Nephron (organoid): ENCODE measurements around the gene CYTH1.

Source experiments
- H3K27ac Mint-ChIP-seq, 3 experiments: 2 replicates each; pipeline ENCODE4 v1.8.0; 2020; ENCODE audit warnings: mixed read lengths in 3 of 3, mild to moderate bottlenecking in 2 of 3, moderate library complexity in 1 of 3
- H3K27me3 Mint-ChIP-seq: 2 replicates; pipeline ENCODE4 v1.8.0; 2021; ENCODE audit warnings: low read depth, mild to moderate bottlenecking, moderate library complexity, mixed read lengths
- H3K36me3 Mint-ChIP-seq: 2 replicates; pipeline ENCODE4 v1.8.0; 2020; ENCODE audit warnings: low read depth, mixed read lengths
- H3K4me1 Mint-ChIP-seq: 2 replicates; pipeline ENCODE4 v1.8.0; 2020; ENCODE audit warnings: mixed read lengths
- H3K4me3 Mint-ChIP-seq, 3 experiments: 2 replicates each; pipeline ENCODE4 v1.8.0; 2020; ENCODE audit warnings: mild to moderate bottlenecking in 3 of 3, mixed read lengths in 3 of 3, moderate library complexity in 2 of 3
- H3K9me3 Mint-ChIP-seq: 2 replicates; pipeline ENCODE4 v1.8.0; 2020; ENCODE audit warnings: mixed read lengths
- TF ChIP-seq, protein P1 (sequence below), 3 experiments: fragments of 200-600 bp; sonication (generic); IDR thresholded peaks; one replicate each; pipeline ENCODE4 v1.5.0; 2021; ENCODE audit warnings: antibody characterized with exemption in 3 of 3; ENCODE audit not compliant: unreplicated experiment in 3 of 3

Gene CYTH1

DNA sequence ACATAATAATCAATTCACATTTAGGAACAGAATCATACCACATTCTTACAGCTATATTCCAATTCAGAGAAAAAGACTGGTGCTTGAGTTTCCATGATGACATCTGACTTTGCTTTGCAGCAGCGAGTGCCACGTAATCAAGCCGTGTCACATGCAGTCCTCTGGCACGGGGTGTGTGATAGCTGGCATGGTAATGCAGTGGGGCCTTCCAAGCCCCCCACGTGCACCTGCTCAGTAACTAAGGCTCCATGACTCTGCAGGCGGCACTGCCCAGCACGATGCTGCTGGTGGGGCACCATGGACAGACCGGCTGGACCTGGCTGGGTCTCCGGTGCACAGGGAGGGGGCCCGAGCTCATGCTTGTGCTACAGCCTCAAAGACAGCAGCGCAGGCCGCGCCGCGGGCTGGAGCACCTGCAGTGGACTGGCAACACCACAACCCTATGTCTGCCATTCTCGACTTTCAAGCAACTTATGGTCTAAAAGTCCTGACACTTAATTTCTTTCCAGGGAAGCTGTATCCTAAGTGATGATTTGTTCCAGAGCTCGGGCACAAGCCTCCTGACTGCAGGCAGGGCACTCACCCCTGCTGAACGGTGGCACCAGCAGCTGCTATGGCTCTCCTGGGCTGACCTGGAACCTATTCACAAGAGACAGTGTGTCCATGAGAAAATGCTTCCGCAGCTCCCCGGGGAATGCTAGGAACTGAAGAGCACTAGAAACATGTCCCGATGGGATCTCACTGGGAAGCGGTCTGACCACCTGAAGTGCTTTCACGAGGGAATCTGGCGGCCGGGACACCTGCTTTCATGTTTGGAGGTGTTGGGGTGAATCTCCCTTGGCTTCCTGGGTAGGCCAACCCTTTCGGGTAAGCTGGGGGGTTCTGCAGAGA lies 105.4 kb downstream of the CYTH1 start:
- Mint-ChIP-seq H3K4me1 (peaks cover 36% of the 10 kb centered on the region), H3K27ac (no peak overlapping the region), H3K4me3 (no peak overlapping the region), H3K36me3 (peaks cover 42% of the 10 kb centered on the region), H3K9me3 (no peaks in the 10 kb centered on the region), H3K27me3 (no peaks in the 10 kb centered on the region)
- TF ChIP-seq, protein P1, sequence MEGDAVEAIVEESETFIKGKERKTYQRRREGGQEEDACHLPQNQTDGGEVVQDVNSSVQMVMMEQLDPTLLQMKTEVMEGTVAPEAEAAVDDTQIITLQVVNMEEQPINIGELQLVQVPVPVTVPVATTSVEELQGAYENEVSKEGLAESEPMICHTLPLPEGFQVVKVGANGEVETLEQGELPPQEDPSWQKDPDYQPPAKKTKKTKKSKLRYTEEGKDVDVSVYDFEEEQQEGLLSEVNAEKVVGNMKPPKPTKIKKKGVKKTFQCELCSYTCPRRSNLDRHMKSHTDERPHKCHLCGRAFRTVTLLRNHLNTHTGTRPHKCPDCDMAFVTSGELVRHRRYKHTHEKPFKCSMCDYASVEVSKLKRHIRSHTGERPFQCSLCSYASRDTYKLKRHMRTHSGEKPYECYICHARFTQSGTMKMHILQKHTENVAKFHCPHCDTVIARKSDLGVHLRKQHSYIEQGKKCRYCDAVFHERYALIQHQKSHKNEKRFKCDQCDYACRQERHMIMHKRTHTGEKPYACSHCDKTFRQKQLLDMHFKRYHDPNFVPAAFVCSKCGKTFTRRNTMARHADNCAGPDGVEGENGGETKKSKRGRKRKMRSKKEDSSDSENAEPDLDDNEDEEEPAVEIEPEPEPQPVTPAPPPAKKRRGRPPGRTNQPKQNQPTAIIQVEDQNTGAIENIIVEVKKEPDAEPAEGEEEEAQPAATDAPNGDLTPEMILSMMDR (IDR thresholded peaks at IDR 0.05; ENCODE audit: unreplicated experiment in 3 of 3): no peak

DNA sequence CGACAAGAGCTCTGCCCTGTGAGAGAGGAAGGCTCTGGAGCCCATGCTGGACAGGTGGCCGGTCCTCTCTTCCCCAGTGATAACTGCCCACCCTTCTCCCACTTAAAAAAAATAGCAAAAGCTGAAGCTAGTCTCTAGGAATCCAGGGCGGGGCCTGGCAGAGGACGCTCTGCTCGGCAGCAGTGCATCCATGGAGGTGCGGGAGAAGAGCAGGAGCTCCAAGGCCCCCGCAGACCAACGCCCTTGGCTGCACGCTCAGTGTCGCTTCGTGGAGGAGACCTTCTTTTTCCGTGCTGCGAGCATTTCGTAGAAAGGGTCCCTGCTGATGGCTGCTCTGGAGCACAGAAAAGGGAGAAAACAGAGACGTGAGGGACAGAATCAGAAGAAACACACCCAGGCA lies 106.2 kb downstream of the CYTH1 start:
- H3K4me3 Mint-ChIP-seq: no peak overlapping the region
- H3K27ac Mint-ChIP-seq: no peak overlapping the region

DNA sequence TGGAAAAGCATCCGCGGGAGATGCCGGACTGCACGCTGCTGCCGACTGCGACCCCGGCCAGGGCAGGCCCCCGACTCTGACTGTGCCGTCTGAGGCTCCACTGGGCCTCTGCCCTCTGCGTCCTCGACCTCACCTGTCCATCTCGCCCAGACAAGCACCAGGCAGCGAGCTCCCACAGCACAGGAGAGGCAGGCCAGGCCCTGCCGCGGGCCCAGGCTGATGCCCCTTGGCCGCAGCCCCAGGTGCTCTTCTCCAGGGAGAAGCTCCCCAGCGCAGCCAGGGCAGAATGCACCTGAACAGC lies 106.8 kb downstream of the CYTH1 start:
- H3K36me3 Mint-ChIP-seq: peaks cover 41% of the 10 kb centered on the region
- H3K9me3 Mint-ChIP-seq: no peaks in the 10 kb centered on the region
- peaks cover 22% of the 10 kb centered on the region for H3K4me1 Mint-ChIP-seq
- H3K27me3 Mint-ChIP-seq: no peaks in the 10 kb centered on the region
- no peak overlapping the region for H3K27ac Mint-ChIP-seq
- H3K4me3 Mint-ChIP-seq: no peak overlapping the region
- TF ChIP-seq, protein P1 (IDR thresholded peaks at IDR 0.05; ENCODE audit: unreplicated experiment in 3 of 3): no peak

More for the DNA sequence above, 106.2 kb downstream of the CYTH1 start:
- peaks cover 44% of the 10 kb centered on the region for H3K36me3 Mint-ChIP-seq
- H3K9me3 Mint-ChIP-seq: no peaks in the 10 kb centered on the region
- H3K27me3 Mint-ChIP-seq: no peaks in the 10 kb centered on the region
- TF ChIP-seq, protein P1 (IDR thresholded peaks at IDR 0.05; ENCODE audit: unreplicated experiment in 3 of 3): no peak
- H3K4me1 Mint-ChIP-seq: peaks cover 27% of the 10 kb centered on the region

DNA sequence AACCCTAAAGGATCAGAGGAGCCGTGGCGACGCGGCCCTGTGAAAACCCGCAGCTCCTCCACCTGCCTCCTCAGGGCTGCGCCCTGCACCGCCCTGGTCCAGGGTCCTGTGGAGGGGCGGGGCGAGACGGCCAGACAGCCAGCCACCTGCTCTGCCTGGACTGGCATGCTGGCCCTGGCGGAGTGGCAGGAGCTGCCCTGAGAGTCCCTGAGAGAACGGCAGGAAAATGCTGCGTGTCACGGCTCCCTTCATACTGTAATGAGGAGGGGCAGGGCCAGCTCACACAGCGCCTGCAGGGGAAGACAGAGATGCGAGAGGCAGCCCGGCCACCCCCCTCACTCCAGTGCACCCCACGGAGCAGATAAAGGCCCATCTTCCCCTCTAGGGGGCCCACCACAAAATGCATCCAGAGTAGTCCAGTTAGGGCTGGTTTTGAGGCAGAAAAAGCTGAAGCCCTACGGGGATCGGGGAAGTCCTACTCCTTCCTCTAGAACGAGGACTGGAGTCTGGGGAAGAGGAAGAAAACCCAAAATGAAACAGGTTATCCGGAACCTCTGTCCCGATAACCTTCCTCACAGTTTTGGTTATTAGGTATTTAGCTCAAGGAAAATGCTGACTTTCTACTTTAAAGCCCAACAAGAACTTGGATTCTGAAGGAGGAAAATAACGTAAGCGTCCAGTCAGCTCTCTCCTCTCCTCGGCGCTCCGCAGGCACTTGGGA lies 107.3 kb downstream of the CYTH1 start:
- Mint-ChIP-seq H3K27me3 (no peaks in the 10 kb centered on the region), H3K9me3 (no peaks in the 10 kb centered on the region), H3K36me3 (peaks cover 40% of the 10 kb centered on the region), H3K4me3 (no peak overlapping the region), H3K4me1 (peaks cover 17% of the 10 kb centered on the region), H3K27ac (no peak overlapping the region)
- TF ChIP-seq, protein P1 (IDR thresholded peaks at IDR 0.05; ENCODE audit: unreplicated experiment in 3 of 3): no peak

DNA sequence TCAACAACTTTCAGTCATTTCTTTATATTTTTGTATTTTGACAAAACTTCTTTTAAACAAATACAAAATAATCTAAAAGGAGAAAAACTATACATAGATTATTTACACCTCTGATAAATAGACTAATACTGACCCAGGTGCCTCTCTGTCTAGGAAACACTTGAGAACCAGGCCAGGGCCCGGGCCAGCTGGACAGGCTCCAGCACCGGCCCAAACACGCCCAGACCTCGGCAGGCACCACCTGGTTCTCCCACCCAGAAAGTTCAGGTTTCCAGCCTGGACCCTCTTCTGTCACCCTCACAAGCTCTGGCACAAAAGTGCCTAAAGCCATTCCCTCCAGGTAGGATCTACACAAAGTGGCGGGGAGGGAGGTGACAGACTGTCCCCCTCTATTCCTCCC lies 107.9 kb downstream of the CYTH1 start:
- H3K27me3 Mint-ChIP-seq: no peaks in the 10 kb centered on the region

More for the DNA sequence above, 107.9 kb downstream of the CYTH1 start:
- Mint-ChIP-seq H3K4me3 (no peak overlapping the region), H3K27ac (no peak overlapping the region), H3K4me1 (peaks cover 13% of the 10 kb centered on the region), H3K36me3 (peaks cover 34% of the 10 kb centered on the region), H3K9me3 (no peaks in the 10 kb centered on the region)
- TF ChIP-seq, protein P1 (IDR thresholded peaks at IDR 0.05; ENCODE audit: unreplicated experiment in 3 of 3): no peak
